Prostate gland (tissue), 2 donors: ENCODE measurements around the gene CNDP2. TPM values are rescaled to one million over a fixed set of nuclear protein-coding genes. Genes with fewer than 3 reads are reported as not detected.
A peak's percentile ranks its signal among the peaks of the same experiment; 100 is the strongest.

Experiments used
- DNase-seq: peaks from one replicate; pipeline ENCODE4 v3.0.0-alpha.2; 2019; ENCODE audit warnings: low spot score
- H3K27ac ChIP-seq, 2 donors: fragments of 200-600 bp; sonication (generic); 2 replicates each; pipeline ENCODE4 v1.5.1; 2017 to 2019
- H3K27me3 ChIP-seq: fragments of 200-600 bp; sonication (generic); replicated peaks from 2 replicates; pipeline ENCODE4 v1.5.1; 2019; ENCODE audit not compliant: insufficient read depth
- H3K36me3 ChIP-seq, 2 donors: fragments of 200-600 bp; sonication (generic); 1 replicate in 1 of 2; 2 replicates in 1 of 2; pipeline versions ENCODE4 v1.5.1 to v1.8.1; 2017 to 2019
- H3K4me1 ChIP-seq: fragments of 200-600 bp; sonication (generic); replicated peaks from 2 replicates; pipeline ENCODE4 v1.5.1; 2019
- H3K4me3 ChIP-seq, 2 donors: fragments of 200-600 bp; sonication (generic); 2 replicates each; pipeline ENCODE4 v1.5.1; 2017 to 2019
- H3K9me3 ChIP-seq: fragments of 200-600 bp; sonication (generic); 2 replicates; pipeline ENCODE4 v1.5.1; 2017
- POLR2A ChIP-seq: fragments of 450-650 bp; IDR thresholded peaks from one replicate; pipeline ENCODE4 v1.6.1; 2016; ENCODE audit warnings: antibody characterized with exemption, mild to moderate bottlenecking
- POLR2AphosphoS5 ChIP-seq: sonication (generic); formaldehyde crosslinking; IDR thresholded peaks from one replicate; pipeline ENCODE4 v1.6.1; 2017; ENCODE audit warnings: antibody characterized with exemption
- WGBS: methylation state at CpG from one replicate; pipeline ENCODE4 v1.1.5; 2018; 5-methylcytosine and 5-hydroxymethylcytosine counted together
- intact Hi-C: fragments of 100-400 bp; cut with DNase I; formaldehyde crosslinking; loops from one replicate; pipeline ENCODE4 v1.14.2; 2022
- total RNA-seq, 2 donors: library from RNA; depleted of rRNA; stranded (reverse); fragments of >200 nt; gene quantifications; one replicate each; pipeline ENCODE4 v1.1.0, GENCODE V29; 2016
- TF ChIP-seq, protein P1 (sequence below), 4 experiments: fragments of 200-600 bp in 2 of 4; fragments of 450-650 bp in 2 of 4; sonication (generic) in 2 of 4; IDR thresholded peaks; 1 replicate in 3 of 4; 2 replicates in 1 of 4; pipeline ENCODE4 v1.5.1; 2016 to 2019; ENCODE audit warnings: antibody characterized with exemption in 4 of 4, mild to moderate bottlenecking in 2 of 4, moderate library complexity in 2 of 4

Gene CNDP2
- total RNA-seq, 2 donors from 2014 or later = 144 to 294 TPM

DNA sequence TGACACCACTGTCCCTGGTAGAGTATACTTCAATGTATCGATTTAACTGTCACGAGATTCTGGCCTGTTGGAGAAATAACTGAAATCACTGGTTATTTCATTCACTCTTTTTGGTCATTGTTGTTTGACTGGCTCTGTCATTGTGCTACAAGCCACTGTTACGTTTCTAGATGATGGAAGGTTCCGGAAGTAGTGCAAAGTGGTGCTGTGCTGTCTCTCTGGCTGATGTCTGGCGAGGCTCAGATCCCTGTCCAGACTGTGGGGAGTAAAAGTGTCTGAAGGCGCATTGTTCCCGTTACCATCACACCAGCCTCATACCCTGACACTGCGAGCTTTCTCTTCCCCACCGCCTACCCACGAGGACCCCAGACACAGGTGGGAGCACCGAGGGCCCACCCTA lies 49.8 kb downstream of the CNDP2 start:
- Histone ChIP-seq H3K27ac (peak overlapping the region; percentile 2 to 28), H3K4me1 (no peaks in the 10 kb centered on the region), H3K36me3 (no peaks in the 10 kb centered on the region), H3K9me3 (no peaks in the 10 kb centered on the region), H3K4me3 (no peak overlapping the region), H3K27me3 (no peaks in the 10 kb centered on the region)
- no peak for DNase-seq
- TF ChIP-seq, protein P1, sequence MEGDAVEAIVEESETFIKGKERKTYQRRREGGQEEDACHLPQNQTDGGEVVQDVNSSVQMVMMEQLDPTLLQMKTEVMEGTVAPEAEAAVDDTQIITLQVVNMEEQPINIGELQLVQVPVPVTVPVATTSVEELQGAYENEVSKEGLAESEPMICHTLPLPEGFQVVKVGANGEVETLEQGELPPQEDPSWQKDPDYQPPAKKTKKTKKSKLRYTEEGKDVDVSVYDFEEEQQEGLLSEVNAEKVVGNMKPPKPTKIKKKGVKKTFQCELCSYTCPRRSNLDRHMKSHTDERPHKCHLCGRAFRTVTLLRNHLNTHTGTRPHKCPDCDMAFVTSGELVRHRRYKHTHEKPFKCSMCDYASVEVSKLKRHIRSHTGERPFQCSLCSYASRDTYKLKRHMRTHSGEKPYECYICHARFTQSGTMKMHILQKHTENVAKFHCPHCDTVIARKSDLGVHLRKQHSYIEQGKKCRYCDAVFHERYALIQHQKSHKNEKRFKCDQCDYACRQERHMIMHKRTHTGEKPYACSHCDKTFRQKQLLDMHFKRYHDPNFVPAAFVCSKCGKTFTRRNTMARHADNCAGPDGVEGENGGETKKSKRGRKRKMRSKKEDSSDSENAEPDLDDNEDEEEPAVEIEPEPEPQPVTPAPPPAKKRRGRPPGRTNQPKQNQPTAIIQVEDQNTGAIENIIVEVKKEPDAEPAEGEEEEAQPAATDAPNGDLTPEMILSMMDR (IDR thresholded peaks at IDR 0.05) = no peak
- TF ChIP-seq POLR2AphosphoS5 (no peak), POLR2A (no peak)
- intact Hi-C loops = no loop called here
- WGBS = 97% methylated on average over 11 of the region's 11 CpGs

DNA sequence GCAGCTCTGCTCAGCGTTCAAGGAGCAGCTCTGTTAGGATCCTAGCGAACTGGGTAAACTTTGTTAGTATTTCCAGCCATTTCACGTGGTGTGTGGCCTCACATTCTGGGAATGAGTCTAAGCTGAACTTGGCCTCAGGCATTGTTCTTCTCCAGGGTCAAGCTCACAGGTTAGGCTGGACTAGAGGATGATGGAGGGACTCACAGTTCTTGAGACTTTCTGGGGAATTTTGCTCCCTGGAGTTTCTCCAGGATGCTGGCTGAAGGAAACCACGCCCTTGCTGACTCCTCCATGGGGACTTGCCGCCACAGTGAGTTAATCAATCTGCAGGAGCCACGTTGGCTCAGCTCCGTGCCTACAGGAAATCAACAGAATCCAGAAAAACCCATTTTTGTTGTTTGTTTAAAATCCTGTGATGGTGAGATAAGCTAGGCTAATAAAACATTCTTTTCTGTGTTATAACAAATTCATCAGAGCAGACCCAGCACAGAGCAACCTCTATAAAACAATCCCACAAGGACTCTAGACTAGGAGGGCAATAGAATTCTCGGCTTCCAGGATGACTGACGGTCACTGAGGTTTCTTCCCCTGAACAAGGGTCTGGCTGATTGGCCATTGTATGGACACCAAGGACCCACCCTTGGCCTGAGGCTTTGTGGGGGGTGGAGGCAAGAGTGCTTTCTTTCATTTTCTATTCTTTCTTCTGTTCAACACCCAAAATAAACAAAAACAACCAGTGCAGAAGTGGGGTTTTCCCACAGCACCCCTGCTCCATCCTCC lies 50.8 kb downstream of the CNDP2 start:
- H3K27me3 ChIP-seq = no peaks in the 10 kb centered on the region
- peak overlapping the region; percentile 2 to 28 for H3K27ac ChIP-seq
- no peaks in the 10 kb centered on the region for H3K4me1 ChIP-seq
- H3K36me3 ChIP-seq = no peaks in the 10 kb centered on the region
- 12% methylated on average over 9 of the region's 9 CpGs for WGBS
- no peak overlapping the region for H3K4me3 ChIP-seq
- intact Hi-C loops = no loop called here
- DNase-seq = no peak
- no peak for TF ChIP-seq POLR2A
- TF ChIP-seq, protein P1 (IDR thresholded peaks at IDR 0.05) = no peak
- TF ChIP-seq POLR2AphosphoS5 = peak; percentile 12
- H3K9me3 ChIP-seq = no peaks in the 10 kb centered on the region

DNA sequence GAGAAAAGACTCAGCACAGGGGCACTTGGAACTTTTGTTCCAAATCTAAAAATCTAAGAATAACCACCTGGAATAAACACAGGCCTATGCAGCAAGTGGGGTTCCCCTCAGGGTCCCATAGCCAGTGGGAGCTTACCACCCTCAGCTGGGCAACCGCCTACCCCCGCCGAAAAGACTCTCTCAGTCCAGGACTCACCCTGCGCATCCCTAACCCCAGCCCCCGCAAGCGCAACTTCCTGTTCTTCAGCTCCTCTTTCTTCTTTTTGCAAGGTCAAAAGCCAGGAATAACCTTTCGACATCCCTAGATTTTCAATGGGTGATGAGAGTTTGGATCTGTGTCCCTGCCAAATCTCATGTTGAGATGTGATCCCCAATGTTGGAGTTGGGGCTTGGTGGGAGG lies 51.7 kb downstream of the CNDP2 start:
- Histone ChIP-seq H3K9me3 (no peaks in the 10 kb centered on the region), H3K36me3 (no peaks in the 10 kb centered on the region), H3K27me3 (no peaks in the 10 kb centered on the region), H3K27ac (no peak overlapping the region), H3K4me1 (no peaks in the 10 kb centered on the region), H3K4me3 (no peak overlapping the region)
- TF ChIP-seq POLR2A (no peak), POLR2AphosphoS5 (no peak)
- TF ChIP-seq, protein P1 (IDR thresholded peaks at IDR 0.05) = no peak
- WGBS = 96% methylated on average over 7 of the region's 7 CpGs
- intact Hi-C loops = no loop called here
- no peak for DNase-seq

DNA sequence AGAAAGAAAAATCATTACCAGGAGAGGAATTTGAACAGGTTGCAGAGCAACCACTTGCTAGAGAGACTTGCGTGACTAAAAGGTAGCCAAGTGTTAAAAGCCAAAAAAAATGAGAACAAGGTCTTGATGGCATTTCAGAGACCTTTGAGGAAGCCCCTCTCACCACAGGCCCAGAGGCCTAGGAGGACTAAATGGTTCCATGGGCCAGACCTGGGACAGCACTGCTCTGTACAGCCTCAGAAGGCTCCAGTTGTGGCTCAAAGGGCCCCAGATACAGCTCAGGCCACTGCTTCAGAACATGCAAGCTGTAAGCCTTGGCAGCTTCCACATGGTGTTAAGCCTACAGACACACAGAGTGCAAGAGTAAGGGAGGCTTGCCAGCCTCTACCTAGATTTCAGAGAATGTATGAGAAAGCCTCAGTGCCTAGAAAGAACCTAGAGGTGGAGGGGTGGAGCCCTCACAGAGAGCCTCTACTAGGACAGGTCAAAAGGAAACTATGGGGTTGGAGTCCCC lies 53.5 kb downstream of the CNDP2 start:
- H3K36me3 ChIP-seq = no peaks in the 10 kb centered on the region
- H3K4me1 ChIP-seq = no peaks in the 10 kb centered on the region
- H3K27me3 ChIP-seq = no peaks in the 10 kb centered on the region
- intact Hi-C loops = loop anchor here (5.0 to 10.0 kb wide), 3 partner anchors 55 to 355 kb away; partner anchors contain the start of gene CNDP2
- TF ChIP-seq, protein P1 (IDR thresholded peaks at IDR 0.05) = no peak
- TF ChIP-seq POLR2AphosphoS5 (no peak), POLR2A (no peak)
- no peak for DNase-seq
- no peak overlapping the region for H3K27ac ChIP-seq
- H3K4me3 ChIP-seq = no peak overlapping the region
- 92% methylated on average over 1 of the region's 1 CpG for WGBS
- no peaks in the 10 kb centered on the region for H3K9me3 ChIP-seq

DNA sequence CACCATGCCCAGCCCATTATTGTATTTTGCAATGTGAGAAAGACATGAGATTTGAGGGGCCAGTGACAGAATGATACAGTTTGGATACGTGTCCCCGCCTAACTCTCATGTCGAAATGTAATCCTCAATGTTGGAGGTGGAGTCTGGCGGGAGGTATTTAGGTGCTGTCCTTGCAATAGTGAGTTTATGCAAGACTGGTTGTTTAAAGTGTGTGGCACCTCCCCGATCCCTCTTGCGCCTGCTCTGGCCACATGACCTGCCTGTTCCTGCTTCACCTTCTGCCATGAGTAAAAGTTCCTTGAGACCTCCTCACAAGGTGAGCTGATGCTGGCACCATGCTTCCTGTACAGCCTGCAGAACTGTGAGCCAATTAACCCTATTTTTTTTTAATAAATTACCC lies 54.7 kb downstream of the CNDP2 start:
- WGBS = 96% methylated on average over 6 of the region's 6 CpGs
- intact Hi-C loops = loop anchor here (5.0 to 10.0 kb wide), 3 partner anchors 56 to 356 kb away; partner anchors contain the start of gene CNDP2

More for the DNA sequence above, 54.7 kb downstream of the CNDP2 start:
- no peaks in the 10 kb centered on the region for H3K9me3 ChIP-seq
- no peaks in the 10 kb centered on the region for H3K27me3 ChIP-seq
- H3K36me3 ChIP-seq = no peaks in the 10 kb centered on the region
- no peak overlapping the region for H3K4me3 ChIP-seq
- no peaks in the 10 kb centered on the region for H3K4me1 ChIP-seq
- H3K27ac ChIP-seq = no peak overlapping the region
- TF ChIP-seq, protein P1 (IDR thresholded peaks at IDR 0.05) = no peak
- no peak for TF ChIP-seq POLR2AphosphoS5
- no peak for TF ChIP-seq POLR2A
- DNase-seq = no peak
